ENCODE results near the gene ETV6. TPM values are rescaled to one million over a fixed set of nuclear protein-coding genes. Genes with fewer than 3 reads are reported as not detected.

The ETV6 gene
- polyA plus RNA-seq, 2 of the 4 experiments (the other 2 are of a cell fraction) = 4.0 to 7.0 TPM

GRCh38 chr12:11684393-11684792, 34.9 kb downstream of the ETV6 start:
- H3K27ac ChIP-seq = no peak overlapping the region
- POLR2A ChIA-PET = interaction anchor here (0.6 kb wide), 1 partner anchor 14 kb away, joined by 7 read pairs; no protein-coding TSS in a partner anchor
- H3K4me3 ChIP-seq = no peak overlapping the region
- no peaks in the 10 kb centered on the region for H3K9me3 ChIP-seq
- WGBS (ENCODE audit: missing lambda C conversion rate) = 72% methylated on average over 3 of the region's 3 CpGs
- H3K4me1 ChIP-seq = no peaks in the 10 kb centered on the region; the same call in 2 of the 3 replicates
- no peak overlapping the region for H3K4me2 ChIP-seq
- ATAC-seq = no peak
- no peak for FAIRE-seq
- CTCF ChIA-PET = interaction anchor here (1.1 kb wide), 1 partner anchor 15 kb away, joined by 3 read pairs; no protein-coding TSS in a partner anchor
- DNase-seq (ENCODE audit: low read depth in 1 of 2, low spot score in 1 of 2) = no peak
- TF ChIP-seq KDM5A (IDR thresholded peaks at IDR 0.05) (no peak), RNF2 (IDR thresholded peaks at IDR 0.05; ENCODE audit: borderline replicate concordance, low read depth) (no peak), ATOH8 (CRISPR knock-in tag; IDR thresholded peaks at IDR 0.05; ENCODE audit: low read depth) (no peak), HOXB5 (CRISPR knock-in tag; IDR thresholded peaks at IDR 0.05) (no peak), BHLHE40 (IDR thresholded peaks at IDR 0.05; ENCODE audit: low read depth, low read length) (no peak), FOXS1 (CRISPR knock-in tag; IDR thresholded peaks at IDR 0.05) (no peak), ELK1 (IDR thresholded peaks at IDR 0.05; ENCODE audit: low read depth, low read length) (no peak), ZFP36 (IDR thresholded peaks at IDR 0.05; ENCODE audit: borderline replicate concordance, partially characterized antibody) (no peak), EP300 (IDR thresholded peaks at IDR 0.05) (no peak), FOSL2 (IDR thresholded peaks at IDR 0.05) (no peak), FOSL2 (CRISPR knock-in tag; IDR thresholded peaks at IDR 0.05) (no peak), NR3C1 (IDR thresholded peaks at IDR 0.05) (no peak), RAD21 (conservative IDR thresholded peaks at IDR 0.05 in 1 of 2, IDR thresholded peaks at IDR 0.05 in 1 of 2) (no peak), MAX (IDR thresholded peaks at IDR 0.05) (no peak), RARB (CRISPR knock-in tag; IDR thresholded peaks at IDR 0.05) (no peak), RCOR1 (IDR thresholded peaks at IDR 0.05; ENCODE audit: low read depth, low read length) (no peak), SMC3 (IDR thresholded peaks at IDR 0.05) (no peak), CBX2 (IDR thresholded peaks at IDR 0.05; ENCODE audit: borderline replicate concordance, low read depth) (no peak), HDAC2 (IDR thresholded peaks at IDR 0.05) (no peak), JUNB (IDR thresholded peaks at IDR 0.05) (no peak), KDM1A (IDR thresholded peaks at IDR 0.05; ENCODE audit: low read depth) (no peak)

- Histone ChIP-seq H3K4me2 (no peak overlapping the region), H3K9me3 (no peaks in the 10 kb centered on the region), H3K4me1 (no peaks in the 10 kb centered on the region; the same call in 2 of the 3 replicates), H3K4me3 (no peak overlapping the region), H3K27ac (no peak overlapping the region)
- ChIA-PET POLR2A (interaction anchor here (0.6 kb wide), 1 partner anchor 14 kb away, joined by 7 read pairs; no protein-coding TSS in a partner anchor), CTCF (interaction anchor here (1.1 kb wide), 1 partner anchor 15 kb away, joined by 3 read pairs; no protein-coding TSS in a partner anchor)
- DNase-seq (ENCODE audit: low read depth in 1 of 2, low spot score in 1 of 2) (no peak), FAIRE-seq (no peak), ATAC-seq (no peak)
- WGBS (ENCODE audit: missing lambda C conversion rate) = 96% methylated on average over 7 of the region's 7 CpGs
- no peak for TF ChIP-seq JUNB (IDR thresholded peaks at IDR 0.05)
- TF ChIP-seq HOXA7 (CRISPR knock-in tag; IDR thresholded peaks at IDR 0.05) = no peak
- TF ChIP-seq USF2 (IDR thresholded peaks at IDR 0.05) = no peak
- no peak for TF ChIP-seq KDM5A (IDR thresholded peaks at IDR 0.05)
These were observed 35.3 kb downstream of the ETV6 start for GRCh38 chr12:11684811-11685210.

Data from A549 (cell line).